IMR-90 (cell line): Measurements from ENCODE around the gene RASSF8. TPM values are rescaled to one million over a fixed set of nuclear protein-coding genes. Genes with fewer than 3 reads are reported as not detected.
A peak's percentile ranks its signal among the peaks of the same experiment; 100 is the strongest.

Source experiments
- ATAC-seq: fragments of 200-7000 bp; cut with Tn5 transposase; 2 replicates; pipeline ENCODE4 v1.9.1; 2020; ENCODE audit warnings: low read depth, mild to moderate bottlenecking, moderate library complexity
- BruUV-seq: library from RNA; stranded (reverse); fragments of 400-500 nt; replicated peaks from 2 replicates; lab custom pipeline; 2021; lab: Mats Ljungman, UMichigan
- CTCF ChIA-PET: fragments of 300-600 bp; formaldehyde crosslinking; extraction: SDS; loops from one replicate; lab custom pipeline; 2021; ENCODE audit warnings: antibody characterized with exemption; lab: Yijun Ruan, JAX
- POLR2A ChIA-PET: fragments of 300-600 bp; sonication (Branson Sonifier 250); formaldehyde crosslinking; loops from one replicate; lab custom pipeline; 2022; ENCODE audit warnings: antibody characterized with exemption; ENCODE audit not compliant: unreplicated experiment; lab: Charles Lee
- DNase-seq: peaks from one replicate; pipeline ENCODE4 v3.0.0; 2013
- H2AFZ ChIP-seq: replicated peaks from 2 replicates; pipeline ENCODE3; 2013; ENCODE audit warnings: low read length, mild to moderate bottlenecking; ENCODE audit not compliant: poor library complexity
- H2AK5ac ChIP-seq: 2 replicates; pipeline ENCODE4 v1.6.1; 2013; ENCODE audit warnings: low read depth, low read length, inconsistent platforms
- H2AK9ac ChIP-seq: replicated peaks from 2 replicates; pipeline ENCODE3; 2013; ENCODE audit warnings: mild to moderate bottlenecking, low read depth, low read length, moderate library complexity; ENCODE audit not compliant: poor library complexity
- H2BK120ac ChIP-seq: 2 replicates; pipeline ENCODE4 v1.6.1; 2013; ENCODE audit warnings: low read depth, low read length, inconsistent platforms
- H2BK15ac ChIP-seq: 3 replicates; pipeline ENCODE4 v1.6.1; 2013; ENCODE audit warnings: low read depth, low read length, inconsistent platforms
- H2BK20ac ChIP-seq: 2 replicates; pipeline ENCODE4 v1.6.1; 2013; ENCODE audit warnings: low read depth, mild to moderate bottlenecking, inconsistent platforms, low read length, moderate library complexity
- H2BK5ac ChIP-seq: 2 replicates; pipeline ENCODE4 v1.6.1; 2013; ENCODE audit warnings: mild to moderate bottlenecking, low read depth, low read length, inconsistent platforms; ENCODE audit not compliant: poor library complexity, severe bottlenecking
- H3K14ac ChIP-seq: replicated peaks from 2 replicates; pipeline ENCODE4 v1.6.1; 2013; ENCODE audit warnings: low read depth, low read length, inconsistent platforms
- H3K18ac ChIP-seq: 2 replicates; pipeline ENCODE4 v1.6.1; 2013; ENCODE audit warnings: low read depth, low read length, control low read depth
- H3K23ac ChIP-seq: 2 replicates; pipeline ENCODE4 v1.6.1; 2013; ENCODE audit warnings: low read depth, low read length, inconsistent platforms
- H3K27ac ChIP-seq: 2 replicates; pipeline ENCODE4 v1.5.1; 2013; ENCODE audit warnings: mild to moderate bottlenecking, control low read depth, low read length; ENCODE audit not compliant: insufficient read depth
- H3K27me3 ChIP-seq: 2 replicates; pipeline ENCODE4 v1.6.1; 2013; ENCODE audit warnings: low read length; ENCODE audit not compliant: control insufficient read depth, insufficient read depth
- H3K36me3 ChIP-seq: 2 replicates; pipeline ENCODE4 v1.6.1; 2013; ENCODE audit warnings: low read length, mixed read lengths; ENCODE audit not compliant: control insufficient read depth, insufficient read depth
- H3K4ac ChIP-seq: 2 replicates; pipeline ENCODE4 v1.6.1; 2013; ENCODE audit warnings: low read depth, low read length, inconsistent platforms
- H3K4me1 ChIP-seq: 2 replicates; pipeline ENCODE4 v1.6.1; 2013; ENCODE audit warnings: low read length, mixed read lengths; ENCODE audit not compliant: control insufficient read depth, insufficient read depth
- H3K4me2 ChIP-seq: 2 replicates; pipeline ENCODE4 v1.6.1; 2013; ENCODE audit warnings: low read depth, mild to moderate bottlenecking, control low read depth, low read length, moderate library complexity
- H3K4me3 ChIP-seq: 2 replicates; pipeline ENCODE4 v1.5.1; 2013; ENCODE audit warnings: low read depth, mild to moderate bottlenecking, control low read depth, low read length, moderate library complexity; ENCODE audit not compliant: insufficient read depth
- H3K56ac ChIP-seq: 2 replicates; pipeline ENCODE4 v1.6.1; 2013; ENCODE audit warnings: low read length, inconsistent platforms; ENCODE audit not compliant: insufficient read depth; ENCODE audit errors: extremely low read depth
- H3K79me1 ChIP-seq, 2 experiments: 2 replicates each; pipeline ENCODE4 v1.6.1; 2013; ENCODE audit warnings: low read length in 2 of 2, inconsistent platforms in 1 of 2, low read depth in 1 of 2
- H3K9ac ChIP-seq: 2 replicates; pipeline ENCODE4 v1.6.1; 2013; ENCODE audit warnings: low read depth, low read length, control low read depth
- H3K9me1 ChIP-seq: 2 replicates; pipeline ENCODE4 v1.6.1; 2013; ENCODE audit warnings: low read length, inconsistent platforms; ENCODE audit not compliant: insufficient read depth
- H3K9me3 ChIP-seq: 2 replicates; pipeline ENCODE4 v1.6.1; 2013; ENCODE audit warnings: low read length; ENCODE audit not compliant: control insufficient read depth, insufficient read depth
- H4K20me1 ChIP-seq: 2 replicates; pipeline ENCODE4 v1.6.1; 2013; ENCODE audit warnings: low read length, inconsistent platforms; ENCODE audit not compliant: insufficient read depth
- H4K5ac ChIP-seq: 2 replicates; pipeline ENCODE4 v1.6.1; 2013; ENCODE audit warnings: mild to moderate bottlenecking, low read depth, low read length, control low read depth
- H4K8ac ChIP-seq, 2 experiments: 2 replicates each; pipeline ENCODE4 v1.6.1; 2013; ENCODE audit warnings: low read depth in 2 of 2, low read length in 2 of 2, control low read depth in 1 of 2, inconsistent platforms in 1 of 2
- H4K91ac ChIP-seq: 2 replicates; pipeline ENCODE4 v1.6.1; 2013; ENCODE audit warnings: low read depth, low read length, inconsistent platforms; ENCODE audit not compliant: insufficient read depth
- MAFK ChIP-seq: IDR thresholded peaks from 2 replicates; pipeline ENCODE4 v1.6.1; 2012; ENCODE audit warnings: low read depth, low read length, improper control_type of control experiment
- POLR2A ChIP-seq: IDR thresholded peaks from 2 replicates; pipeline ENCODE4 v1.6.1; 2012; ENCODE audit warnings: mild to moderate bottlenecking, low read depth, low read length
- RCOR1 ChIP-seq: IDR thresholded peaks from 2 replicates; pipeline ENCODE4 v1.6.1; 2012; ENCODE audit warnings: mild to moderate bottlenecking, low read length, improper control_type of control experiment; ENCODE audit not compliant: insufficient replicate concordance
- SMC3 ChIP-seq: fragments of 150-350 bp; IDR thresholded peaks from 2 replicates; pipeline ENCODE4 v1.6.1; 2016; ENCODE audit warnings: low read depth, mild to moderate bottlenecking, antibody characterized with exemption, low read length, moderate library complexity
- WGBS, 2 experiments: methylation state at CpG; one replicate each; pipeline versions ENCODE4 v1.1.5 to v1.1.7; 2013; ENCODE audit warnings: missing lambda C conversion rate in 2 of 2; ENCODE audit not compliant: insufficient read length in 1 of 2; ENCODE audit errors: extremely low coverage in 2 of 2; 5-methylcytosine and 5-hydroxymethylcytosine counted together
- dilution Hi-C: fragments of 300-500 bp; cut with HindIII; formaldehyde crosslinking; loops from one replicate; pipeline ENCODE4 v1.14.3; 2018; ENCODE audit warnings: low sequenced_read_pairs; ENCODE audit not compliant: unreplicated experiment
- in situ Hi-C: fragments of 300-500 bp; cut with MboI; formaldehyde crosslinking; loops from 3 replicates; pipeline ENCODE4 v1.14.3; 2019; ENCODE audit warnings: low sequenced_read_pairs, inconsistent platforms, mixed read lengths
- intact Hi-C: fragments of 100-400 bp; cut with micrococcal nuclease; formaldehyde crosslinking; loops from 2 replicates; pipeline ENCODE4 v1.10.0; 2022
- polyA plus RNA-seq, 3 experiments: library from polyadenylated mRNA; depleted of rRNA; stranded (reverse); fragments of >200 nt; gene quantifications; 2 replicates each; pipeline ENCODE4 v1.2.3, GENCODE V29; 2012; ENCODE audit warnings: low replicate concordance in 1 of 3
- total RNA-seq: library from RNA; depleted of rRNA; stranded (reverse); fragments of >200 nt; gene quantifications from 2 replicates; pipeline ENCODE4 v1.2.3, GENCODE V29; 2012

RASSF8 gene
- total and polyA plus RNA-seq, 2 of the 4 experiments (the other 2 are of a cell fraction), result 10.8 to 50.5 TPM

DNA sequence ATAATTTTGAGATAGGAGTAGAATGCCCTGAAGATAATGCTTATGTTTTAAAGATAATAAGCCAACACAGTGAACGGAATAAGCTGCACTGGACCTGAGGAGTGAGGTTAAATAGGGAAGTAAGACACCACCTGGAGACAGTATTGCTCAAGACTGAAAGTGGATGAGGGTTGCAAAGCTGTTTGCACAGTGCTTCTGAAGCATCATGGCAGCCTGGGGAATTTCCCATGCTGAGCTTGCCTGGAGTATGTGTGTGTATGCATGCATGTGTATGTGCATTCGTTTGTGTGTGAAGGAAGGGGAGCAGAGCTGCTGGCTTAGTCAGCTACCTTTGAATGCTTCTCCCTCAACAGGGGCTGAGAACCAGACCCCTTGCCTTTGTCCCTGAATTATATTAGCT, 130.5 kb downstream of the RASSF8 start:
- no peak overlapping the region for H2BK120ac ChIP-seq
- no peak overlapping the region for H3K4me2 ChIP-seq
- H3K36me3 ChIP-seq, result no peaks in the 10 kb centered on the region
- H3K14ac ChIP-seq, result no peak overlapping the region
- H3K56ac ChIP-seq, result no peak overlapping the region
- WGBS, 2 experiments, result no CpG with 5 or more reads among the region's 2 CpGs
- intact Hi-C loops (no loop called here), dilution Hi-C loops (no loop called here), in situ Hi-C loops (no loop called here)
- H3K4ac ChIP-seq, result no peak overlapping the region
- no peak for ATAC-seq
- no peak overlapping the region for H4K8ac ChIP-seq
- ChIA-PET POLR2A (no interaction called here), CTCF (no interaction called here)
- no peaks in the 10 kb centered on the region for H3K27me3 ChIP-seq
- H3K9ac ChIP-seq, result no peak overlapping the region
- TF ChIP-seq MAFK (no peak), RCOR1 (no peak), POLR2A (no peak), SMC3 (no peak)
- no peak overlapping the region for H2AK5ac ChIP-seq
- H4K20me1 ChIP-seq, result no peaks in the 10 kb centered on the region
- no peaks in the 10 kb centered on the region for H3K9me3 ChIP-seq
- H4K5ac ChIP-seq, result no peak overlapping the region
- H2BK5ac ChIP-seq, result no peak overlapping the region
- peak; percentile 13 for DNase-seq
- no TSS peak for BruUV-seq
- no peak overlapping the region for H2AK9ac ChIP-seq
- no peak overlapping the region for H2AFZ ChIP-seq
- no peak overlapping the region for H4K91ac ChIP-seq
- no peak overlapping the region for H3K23ac ChIP-seq
- no peak overlapping the region for H3K4me3 ChIP-seq
- no peaks in the 10 kb centered on the region for H3K79me1 ChIP-seq
- no peak overlapping the region for H2BK15ac ChIP-seq
- H3K4me1 ChIP-seq, result peaks cover 4% of the 10 kb centered on the region; the same call in 1 of the 2 replicates
- no peak overlapping the region for H2BK20ac ChIP-seq
- H3K27ac ChIP-seq, result no peak overlapping the region
- H3K9me1 ChIP-seq, result peaks cover 3% of the 10 kb centered on the region
- H3K18ac ChIP-seq, result no peak overlapping the region
